ENCODE results near the gene CTU2.

GRCh38 chr16:88726981-88727380, 20.7 kb downstream of the CTU2 start:
- TF ChIP-seq CTCF (optimal IDR thresholded peaks at IDR 0.05 in 1 of 3, IDR thresholded peaks at IDR 0.05 in 1 of 3, conservative IDR thresholded peaks at IDR 0.05 in 1 of 3; ENCODE audit: extremely low read depth in 1 of 3, insufficient read depth in 2 of 3, low read length in 3 of 3) (no peak), EZH2 (IDR thresholded peaks at IDR 0.05; ENCODE audit: low read length) (no peak)

All from keratinocyte (primary cell).